Renal cortical epithelial cell (primary cell): ENCODE measurements around the gene MS4A3. TPM values are rescaled to one million over a fixed set of nuclear protein-coding genes. Genes with fewer than 3 reads are reported as not detected.
A peak's percentile ranks its signal among the peaks of the same experiment; 100 is the strongest.
"Not testable (repeated sequence)": the region's sequence is repeated elsewhere in the genome, so short reads cannot be mapped to it uniquely, and the experiment has no call there.

Source experiments
- DNase-seq: peaks from one replicate; pipeline ENCODE4 v3.0.0-alpha.2; 2011; ENCODE audit warnings: low read depth
- total RNA-seq: library from RNA; depleted of rRNA; stranded (reverse); fragments of >200 nt; gene quantifications from 2 replicates; pipeline ENCODE4 v1.2.3, GENCODE V29; 2014

MS4A3 gene
- total RNA-seq, 1 donor from 2014 or later, result not detected

DNA sequence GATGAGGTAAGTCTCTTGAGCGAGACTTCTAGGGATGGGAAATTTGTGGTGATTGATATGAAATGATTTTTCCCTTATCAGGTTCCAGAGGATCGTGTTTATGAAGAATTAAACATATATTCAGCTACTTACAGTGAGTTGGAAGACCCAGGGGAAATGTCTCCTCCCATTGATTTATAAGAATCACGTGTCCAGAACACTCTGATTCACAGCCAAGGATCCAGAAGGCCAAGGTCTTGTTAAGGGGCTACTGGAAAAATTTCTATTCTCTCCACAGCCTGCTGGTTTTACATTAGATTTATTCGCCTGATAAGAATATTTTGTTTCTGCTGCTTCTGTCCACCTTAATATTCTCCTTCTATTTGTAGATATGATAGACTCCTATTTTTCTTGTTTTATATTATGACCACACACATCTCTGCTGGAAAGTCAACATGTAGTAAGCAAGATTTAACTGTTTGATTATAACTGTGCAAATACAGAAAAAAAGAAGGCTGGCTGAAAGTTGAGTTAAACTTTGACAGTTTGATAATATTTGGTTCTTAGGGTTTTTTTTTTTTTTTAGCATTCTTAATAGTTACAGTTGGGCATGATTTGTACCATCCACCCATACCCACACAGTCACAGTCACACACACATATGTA is 39.1 kb downstream of the MS4A3 start:
- no peak for DNase-seq

DNA sequence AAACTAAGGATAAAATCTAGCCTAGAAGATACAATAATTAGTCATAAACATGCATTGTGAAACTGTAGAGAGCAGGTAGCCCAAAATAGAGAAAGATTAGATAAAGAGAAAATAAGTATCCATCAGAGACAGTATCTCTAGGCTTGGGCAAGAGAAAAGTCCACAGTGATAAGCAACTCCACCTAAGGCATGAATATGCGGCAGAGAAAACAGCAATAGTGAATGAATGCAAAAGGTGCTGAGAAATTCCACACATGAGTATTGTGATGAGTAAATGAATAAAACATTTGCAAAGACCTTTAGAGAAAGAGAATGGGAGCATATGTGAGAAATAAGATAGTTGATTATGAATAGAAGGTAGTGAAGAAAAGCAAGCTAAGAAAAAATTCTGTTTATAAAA is 40.7 kb downstream of the MS4A3 start:
- no peak for DNase-seq

DNA sequence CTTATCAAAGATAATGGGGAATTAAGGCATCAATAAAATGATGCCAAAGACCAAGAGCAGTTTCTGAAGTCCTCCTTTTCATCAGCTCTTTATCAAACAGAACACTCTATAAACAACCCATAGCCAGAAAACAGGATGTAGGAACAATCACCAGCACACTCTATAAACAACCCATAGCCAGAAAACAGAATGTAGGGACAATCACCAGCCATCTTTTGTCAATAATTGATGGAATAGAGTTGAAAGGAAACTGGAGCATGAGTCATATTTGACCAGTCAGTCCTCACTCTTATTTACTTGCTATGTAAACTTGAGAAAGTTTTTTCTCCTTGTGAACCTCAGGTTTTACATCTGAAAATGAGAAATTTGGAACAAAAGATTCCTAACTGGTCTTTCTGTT is 42.0 kb downstream of the MS4A3 start:
- DNase-seq, result peak; percentile 96

DNA sequence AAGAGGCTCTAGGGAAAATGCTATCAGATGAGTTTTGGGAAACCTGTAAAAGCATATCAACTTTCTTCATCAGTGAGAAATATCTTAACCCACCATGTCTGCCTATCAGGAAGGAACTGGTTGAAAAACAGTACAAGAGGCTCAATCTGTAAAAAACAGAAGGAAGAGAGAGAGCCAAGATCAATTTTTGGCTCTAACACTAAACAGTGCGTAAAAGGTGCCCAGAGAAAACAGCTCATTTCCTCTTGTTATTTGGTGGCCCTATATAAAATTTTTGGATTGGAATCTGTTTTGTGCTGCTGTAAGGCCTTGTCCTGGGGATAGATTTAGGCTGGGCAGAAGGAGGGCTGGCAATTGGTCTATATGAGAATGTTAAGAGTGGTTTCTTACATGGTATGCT is 44.1 kb downstream of the MS4A3 start:
- no peak for DNase-seq

DNA sequence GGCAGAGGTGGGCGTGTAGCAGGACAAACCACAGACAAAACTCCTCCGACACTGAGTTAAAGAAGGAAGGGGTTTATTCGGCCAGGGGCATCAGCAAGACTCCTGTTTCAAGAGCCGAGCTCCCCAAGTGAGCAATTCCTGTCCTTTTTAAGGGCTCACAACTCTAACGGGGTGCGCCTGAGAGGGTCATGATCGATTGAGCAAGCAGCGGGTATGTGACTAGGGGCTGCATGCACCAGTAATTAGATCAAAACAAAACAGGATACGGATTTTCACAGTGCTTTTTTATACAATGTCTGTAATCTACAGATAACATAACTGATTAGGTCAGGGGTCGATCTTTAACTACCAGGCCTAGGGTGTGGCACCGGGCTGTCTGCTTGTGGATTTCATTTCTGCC is 44.9 kb downstream of the MS4A3 start:
- not testable (repeated sequence) for DNase-seq

DNA sequence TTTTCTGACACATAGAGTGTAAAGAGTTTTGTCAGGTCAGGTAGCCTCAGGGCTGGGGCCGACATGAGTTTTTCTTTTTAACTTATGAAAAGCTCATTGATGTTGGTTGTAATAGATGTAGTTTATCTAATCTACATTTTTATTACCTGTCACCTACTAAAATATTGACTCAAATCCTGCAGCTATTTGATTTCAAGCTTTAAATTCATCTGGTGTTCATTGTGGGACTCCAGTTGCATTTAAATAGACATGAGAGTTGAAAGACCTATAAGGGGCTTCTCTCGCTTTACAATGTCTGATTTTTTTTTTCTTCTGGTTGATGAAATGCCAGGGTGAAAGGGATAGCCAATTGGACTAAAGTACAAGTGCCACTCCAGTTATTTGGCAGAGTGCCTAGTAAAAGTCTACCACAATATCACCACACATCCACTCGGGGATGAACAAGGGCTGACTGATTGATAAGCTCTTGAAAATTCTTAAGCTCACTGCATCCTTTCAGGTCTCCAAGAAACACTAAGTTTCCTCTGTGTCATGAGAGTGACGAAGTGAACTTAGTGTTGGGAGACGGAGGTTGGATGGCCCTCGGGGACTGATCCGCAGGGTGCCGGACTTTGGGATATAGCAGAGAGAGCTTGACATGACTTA is 48.1 kb downstream of the MS4A3 start:
- DNase-seq, result not testable (repeated sequence)

DNA sequence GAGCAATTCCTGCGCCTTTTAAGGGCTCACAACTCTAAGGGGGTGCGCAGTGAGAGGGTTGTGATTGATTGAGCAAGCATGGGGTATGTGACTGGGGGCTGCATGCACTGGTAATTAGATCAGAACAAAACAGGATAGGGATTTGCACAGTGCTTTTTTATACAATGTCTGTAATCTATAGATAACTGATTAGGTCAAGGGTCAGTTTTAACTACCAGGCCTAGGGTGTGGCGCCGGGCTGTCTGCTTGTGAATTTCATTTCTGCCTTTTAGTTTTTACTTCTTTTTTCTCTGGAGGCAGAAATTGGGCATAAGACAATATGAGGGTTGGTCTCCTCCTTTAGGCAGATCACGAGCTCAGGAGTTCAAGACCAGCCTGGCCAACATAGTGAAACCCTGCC is 52.2 kb downstream of the MS4A3 start:
- DNase-seq, result not testable (repeated sequence)

DNA sequence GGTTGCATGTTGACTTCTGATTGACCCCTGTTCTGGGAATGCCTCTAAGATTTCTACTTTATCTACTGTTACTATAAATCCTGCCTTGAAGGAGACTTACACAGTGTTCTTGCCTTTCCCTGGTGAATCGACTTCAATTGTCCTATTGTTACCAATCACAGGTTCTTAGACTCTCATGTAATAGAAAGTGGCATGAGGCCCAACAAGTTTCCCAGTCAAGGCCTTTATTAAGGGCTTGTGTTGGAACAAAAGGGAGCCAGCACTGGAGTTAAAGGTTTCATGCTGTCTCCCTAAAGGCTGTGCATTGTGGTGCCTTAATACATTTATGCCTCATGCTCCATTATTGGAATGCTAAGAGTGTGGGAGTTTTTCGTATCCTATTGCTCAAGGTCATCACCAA is 55.3 kb downstream of the MS4A3 start:
- DNase-seq, result no peak

DNA sequence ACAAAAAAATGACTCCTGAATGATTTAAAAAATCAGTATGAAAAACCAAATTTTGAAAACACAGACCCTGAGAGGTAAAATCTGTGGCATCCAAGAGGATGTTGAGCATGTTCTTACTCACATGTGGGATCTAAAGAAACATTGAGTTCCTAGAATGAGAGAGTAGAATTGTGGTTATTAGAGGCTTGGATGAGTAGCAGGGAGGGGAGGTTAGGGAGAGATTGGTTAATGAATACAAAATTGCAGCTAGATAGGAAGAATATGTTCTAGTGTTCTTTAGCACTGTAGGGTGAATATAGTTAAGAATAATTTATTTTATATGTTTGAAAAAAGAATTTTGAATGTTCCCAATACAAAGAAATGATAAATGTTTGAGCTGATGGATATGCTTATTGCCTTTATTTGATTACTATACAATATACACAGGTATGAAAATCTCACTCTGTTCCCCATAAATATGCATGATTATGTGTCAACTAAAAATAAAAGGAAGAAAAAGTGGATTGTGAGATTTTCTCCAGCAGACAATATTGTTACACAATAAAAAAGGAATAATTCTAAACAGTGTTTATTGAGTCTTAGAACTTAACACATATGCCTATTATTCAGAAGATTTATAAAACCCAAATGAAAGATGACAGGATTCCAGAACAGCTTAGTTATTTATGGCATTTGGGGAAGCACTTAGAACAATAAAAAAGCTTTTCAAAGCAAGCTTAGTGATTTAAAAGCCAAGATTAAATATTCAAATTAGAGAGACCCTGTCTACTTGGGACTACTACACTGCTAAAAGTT is 60.7 kb downstream of the MS4A3 start:
- peak; percentile 72 for DNase-seq

DNA sequence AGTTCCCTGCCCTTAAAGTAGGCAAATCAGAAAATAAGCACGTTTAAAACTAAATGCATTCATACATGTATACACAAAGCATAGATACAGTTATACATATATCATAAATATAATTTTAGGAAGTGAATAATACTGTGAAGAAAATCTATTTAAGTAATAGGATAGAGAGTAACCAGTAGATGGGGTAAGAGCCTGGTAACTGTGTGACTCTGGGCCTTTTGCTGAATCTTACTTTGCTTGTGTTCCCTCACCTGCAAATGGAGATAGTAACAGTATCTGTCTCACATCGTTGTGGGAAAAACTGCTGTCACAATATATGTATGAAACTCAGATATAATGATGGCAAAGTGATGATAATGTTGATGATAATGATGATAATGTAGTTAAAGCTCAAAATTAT is 61.9 kb downstream of the MS4A3 start:
- DNase-seq, result no peak

DNA sequence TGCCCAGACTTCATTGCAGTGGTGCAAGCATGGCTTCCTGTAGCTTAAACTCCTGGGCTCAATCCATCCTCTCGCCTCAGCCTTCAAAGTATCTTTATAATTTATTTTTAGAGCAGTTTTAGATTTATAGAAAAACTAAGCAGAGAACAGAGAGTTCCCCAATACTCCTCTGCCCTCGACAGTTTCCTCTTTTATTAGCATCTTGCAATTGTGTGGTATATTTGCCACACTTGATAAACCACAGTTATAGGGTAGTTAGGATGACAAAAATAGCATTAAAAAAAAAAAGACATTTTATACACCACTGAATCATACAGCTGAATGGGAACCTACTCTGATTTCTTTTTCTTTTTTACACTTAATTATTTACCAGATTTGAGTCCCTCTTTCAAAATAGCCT is 63.2 kb downstream of the MS4A3 start:
- DNase-seq, result no peak

Other genes with a start within 250 kb of the MS4A3 start
- 43.2 and 43.9 TPM in 2 replicates for gene MRPL16, start 245.9 kb upstream of the MS4A3 start, total RNA-seq
- not detected in 2 replicates for gene CBLIF, start 211.2 kb upstream of the MS4A3 start, total RNA-seq
- 1.9 TPM in 1 of 2 replicates, not detected in the other for gene TCN1, start 190.2 kb upstream of the MS4A3 start, total RNA-seq
- not detected in 2 replicates for gene OOSP3, start 177.9 kb upstream of the MS4A3 start, total RNA-seq
- 0.45 TPM in 1 of 2 replicates, not detected in the other for gene OOSP1, start 118.2 kb upstream of the MS4A3 start, total RNA-seq
- not detected in 2 replicates for gene OOSP4A, start 92.6 kb upstream of the MS4A3 start, total RNA-seq
- not detected in 2 replicates for gene OOSP4B, start 39.5 kb upstream of the MS4A3 start, total RNA-seq
- not detected in 2 replicates for gene OOSP2, start 16.3 kb upstream of the MS4A3 start, total RNA-seq
- gene MS4A2, start 32.0 kb downstream of the MS4A3 start, total RNA-seq, result not detected in 2 replicates
- not detected in 2 replicates for gene MS4A6A, start 126.4 kb downstream of the MS4A3 start, total RNA-seq
- gene MS4A4E, start 186.5 kb downstream of the MS4A3 start, total RNA-seq, result not detected in 2 replicates
- not detected in 2 replicates for gene MS4A4A, start 224.0 kb downstream of the MS4A3 start, total RNA-seq